BLaER1 treated with 17β-estradiol and CSF1 and Interleukin-3, amounts not matched to agents 10 nM and 100 nM (cell line): ENCODE data around the gene PARP14.
"Not testable (repeated sequence)": the region's sequence is repeated elsewhere in the genome, so short reads cannot be mapped to it uniquely, and the experiment has no call there.

ENCODE experiments used
- H3K27ac ChIP-seq, 11 experiments: shearing (Covaris generic); formaldehyde crosslinking; 2 replicates each; pipeline ENCODE4 v1.8.1; 2022
- H3K27me3 ChIP-seq, 11 experiments: shearing (Covaris generic); formaldehyde crosslinking; 2 replicates each; pipeline ENCODE4 v1.8.1; 2022
- H3K36me3 ChIP-seq, 11 experiments: shearing (Covaris generic); formaldehyde crosslinking; 2 replicates each; pipeline ENCODE4 v1.8.1; 2022
- H3K4me1 ChIP-seq, 10 experiments: shearing (Covaris generic); formaldehyde crosslinking; 2 replicates each; pipeline ENCODE4 v1.8.1; 2022
- H3K4me2 ChIP-seq, 11 experiments: shearing (Covaris generic); formaldehyde crosslinking; 2 replicates each; pipeline ENCODE4 v1.8.1; 2022
- H3K4me3 ChIP-seq, 10 experiments: shearing (Covaris generic); formaldehyde crosslinking; 2 replicates each; pipeline ENCODE4 v1.8.1; 2022
- H3K9ac ChIP-seq, 11 experiments: shearing (Covaris generic); formaldehyde crosslinking; 2 replicates each; pipeline ENCODE4 v1.8.1; 2022
- H3K9me3 ChIP-seq, 11 experiments: shearing (Covaris generic); formaldehyde crosslinking; replicated peaks in 1 of 11; 2 replicates each; pipeline ENCODE4 v1.8.1; 2022
- H4K20me1 ChIP-seq, 11 experiments: shearing (Covaris generic); formaldehyde crosslinking; 2 replicates each; pipeline ENCODE4 v1.8.1; 2022
- Cebpa-rat ChIP-seq, 11 experiments: shearing (Covaris generic); IDR thresholded peaks; 2 replicates each; pipeline ENCODE4 v1.8.1; 2022

PARP14 gene

DNA sequence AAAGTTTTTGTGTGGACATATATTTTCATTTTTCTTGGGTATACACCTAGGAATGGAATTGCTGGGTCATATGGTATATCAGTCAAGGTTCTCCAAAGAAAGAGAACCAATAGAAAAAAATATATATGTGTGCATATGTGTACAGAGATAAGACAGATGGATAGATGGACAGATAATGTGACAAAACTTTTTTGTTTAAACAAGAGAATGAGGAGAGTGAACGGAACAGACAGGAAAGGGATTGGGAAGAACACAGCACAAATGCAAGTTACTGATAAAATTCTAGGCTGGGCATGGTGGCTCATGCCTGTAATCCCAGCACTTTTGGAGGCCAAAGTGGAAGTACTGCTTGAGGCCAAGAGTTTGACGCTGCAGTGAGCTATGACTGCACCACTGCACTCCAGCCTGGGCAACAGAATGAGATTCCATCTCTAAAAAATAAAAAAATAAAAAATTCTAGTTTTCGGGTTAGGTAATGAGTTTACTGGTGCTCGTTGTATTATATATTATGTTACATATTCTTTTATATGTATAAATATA lies 63.0 kb downstream of the PARP14 start:
- H3K9ac ChIP-seq, result no peak overlapping the region
- no peak overlapping the region for H3K27ac ChIP-seq
- H3K9me3 ChIP-seq, result peaks cover 19 to 49% (median 40%) of the 10 kb centered on the region in 11 experiments
- peaks cover 44 to 80% (median 55%) of the 10 kb centered on the region in 11 experiments for H3K36me3 ChIP-seq
- H4K20me1 ChIP-seq, result no peaks in the 10 kb centered on the region
- H3K4me1 ChIP-seq, result no peaks in the 10 kb centered on the region; a peak in 1 of 20 replicates
- no peak for TF ChIP-seq Cebpa-rat (IDR thresholded peaks at IDR 0.05)
- no peak overlapping the region for H3K4me3 ChIP-seq
- no peaks in the 10 kb centered on the region for H3K27me3 ChIP-seq
- H3K4me2 ChIP-seq, result no peak overlapping the region

DNA sequence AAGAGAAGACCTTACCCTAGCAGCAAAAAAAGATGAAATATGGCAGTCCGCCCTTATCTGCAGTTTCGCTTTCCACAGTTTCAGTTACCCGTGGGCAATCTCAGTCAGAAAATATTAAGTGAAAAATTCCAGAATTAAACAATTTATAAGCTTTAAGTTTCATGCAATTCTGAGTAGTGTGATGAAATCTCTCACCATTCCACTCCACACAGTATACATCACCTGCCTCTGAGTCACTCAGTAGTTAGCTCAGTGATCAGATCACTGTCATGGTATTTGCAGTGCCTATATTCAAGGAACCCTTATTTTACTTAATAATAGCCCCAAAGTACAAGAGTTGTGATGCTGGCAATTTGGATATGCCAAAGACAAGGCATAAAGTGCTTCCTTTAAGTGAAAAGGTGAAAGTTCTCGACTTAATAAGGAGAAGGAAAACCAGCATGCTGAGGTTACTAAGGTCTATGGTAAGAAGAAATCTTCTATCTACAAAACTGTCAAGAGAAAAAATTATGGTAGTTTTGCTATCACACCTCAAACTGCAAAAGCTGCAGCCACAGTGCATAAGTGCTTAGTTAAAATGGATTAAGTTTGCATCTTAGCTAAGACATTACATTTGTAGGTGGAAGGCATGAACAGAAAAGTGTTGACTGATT lies 64.9 kb downstream of the PARP14 start:
- Histone ChIP-seq H3K9ac (no peak overlapping the region), H3K4me1 (no peaks in the 10 kb centered on the region; a peak in 1 of 20 replicates), H3K4me3 (no peak overlapping the region), H3K4me2 (no peak overlapping the region), H3K9me3 (peaks cover 20 to 49% (median 40%) of the 10 kb centered on the region in 11 experiments), H3K36me3 (peaks cover 35 to 74% (median 49%) of the 10 kb centered on the region in 11 experiments), H3K27me3 (no peaks in the 10 kb centered on the region), H4K20me1 (no peaks in the 10 kb centered on the region), H3K27ac (no peak overlapping the region)
- no peak for TF ChIP-seq Cebpa-rat (IDR thresholded peaks at IDR 0.05)

- H4K20me1 ChIP-seq, H3K27me3 ChIP-seq, H3K4me1 ChIP-seq, H3K9ac ChIP-seq, H3K27ac ChIP-seq, H3K4me2 ChIP-seq, H3K4me3 ChIP-seq: not testable (repeated sequence)
- H3K9me3 ChIP-seq, result peaks cover 18 to 47% (median 37%) of the 10 kb centered on the region in 11 experiments
- H3K36me3 ChIP-seq, result peaks cover 34 to 80% (median 52%) of the 10 kb centered on the region in 11 experiments
These were observed 66.7 kb downstream of the PARP14 start for GRCh38 chr3:122747295-122747694.

GRCh38 chr3:122748347-122748746 lies 67.7 kb downstream of the PARP14 start:
- Histone ChIP-seq H3K4me1 (no peaks in the 10 kb centered on the region; a peak in 1 of 20 replicates), H3K9me3 (peaks cover 7 to 36% (median 27%) of the 10 kb centered on the region in 11 experiments; a peak in 21 of 22 replicates), H3K27me3 (no peaks in the 10 kb centered on the region), H4K20me1 (no peaks in the 10 kb centered on the region), H3K36me3 (peaks cover 25 to 80% (median 42%) of the 10 kb centered on the region in 11 experiments), H3K9ac (no peak overlapping the region), H3K4me3 (no peak overlapping the region), H3K27ac (no peak overlapping the region), H3K4me2 (no peak overlapping the region)
- TF ChIP-seq Cebpa-rat (IDR thresholded peaks at IDR 0.05), result no peak

DNA sequence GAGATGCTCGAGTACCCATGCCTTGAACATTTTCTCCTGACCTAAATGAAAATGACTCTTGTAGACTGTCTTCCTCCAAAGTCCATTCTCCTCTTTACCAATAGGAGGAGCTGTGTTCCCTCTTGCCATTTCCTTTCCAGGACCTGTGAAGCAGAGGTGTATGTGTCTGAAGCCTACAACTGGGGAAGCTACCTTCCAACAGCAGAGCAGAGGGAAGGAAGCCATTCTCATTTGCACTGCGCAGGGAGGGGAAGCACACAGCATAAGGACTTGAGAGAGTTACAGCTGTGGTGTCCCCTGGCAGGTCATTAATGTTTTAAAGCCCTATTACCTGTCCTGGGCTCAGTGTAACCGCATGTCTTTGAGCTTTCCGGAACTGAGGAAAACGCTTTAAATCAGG lies 74.3 kb downstream of the PARP14 start:
- no peak overlapping the region for H3K4me3 ChIP-seq
- H3K27me3 ChIP-seq, result no peaks in the 10 kb centered on the region
- no peak overlapping the region for H3K4me2 ChIP-seq
- peaks cover 0 to 11% (median 0%) of the 10 kb centered on the region in 11 experiments; a peak in 1 of 22 replicates for H3K9me3 ChIP-seq
- no peak overlapping the region for H3K9ac ChIP-seq
- H4K20me1 ChIP-seq, result no peaks in the 10 kb centered on the region
- peaks cover 30 to 73% (median 42%) of the 10 kb centered on the region in 11 experiments for H3K36me3 ChIP-seq
- H3K27ac ChIP-seq, result no peak overlapping the region
- peaks cover 0 to 31% (median 14%) of the 10 kb centered on the region in 10 experiments; a peak in 13 of 20 replicates for H3K4me1 ChIP-seq
- no peak for TF ChIP-seq Cebpa-rat (IDR thresholded peaks at IDR 0.05)

GRCh38 chr3:122755491-122755890 lies 74.9 kb downstream of the PARP14 start:
- Histone ChIP-seq H3K36me3 (peaks cover 31 to 72% (median 41%) of the 10 kb centered on the region in 11 experiments), H3K9ac (no peak overlapping the region), H3K9me3 (peaks cover 0 to 11% (median 0%) of the 10 kb centered on the region in 11 experiments; a peak in 1 of 22 replicates), H3K27me3 (no peaks in the 10 kb centered on the region), H3K4me1 (peaks cover 0 to 36% (median 14%) of the 10 kb centered on the region in 10 experiments; a peak in 13 of 20 replicates), H3K27ac (no peak overlapping the region), H3K4me2 (no peak overlapping the region), H4K20me1 (no peaks in the 10 kb centered on the region), H3K4me3 (no peak overlapping the region)
- no peak for TF ChIP-seq Cebpa-rat (IDR thresholded peaks at IDR 0.05)

DNA sequence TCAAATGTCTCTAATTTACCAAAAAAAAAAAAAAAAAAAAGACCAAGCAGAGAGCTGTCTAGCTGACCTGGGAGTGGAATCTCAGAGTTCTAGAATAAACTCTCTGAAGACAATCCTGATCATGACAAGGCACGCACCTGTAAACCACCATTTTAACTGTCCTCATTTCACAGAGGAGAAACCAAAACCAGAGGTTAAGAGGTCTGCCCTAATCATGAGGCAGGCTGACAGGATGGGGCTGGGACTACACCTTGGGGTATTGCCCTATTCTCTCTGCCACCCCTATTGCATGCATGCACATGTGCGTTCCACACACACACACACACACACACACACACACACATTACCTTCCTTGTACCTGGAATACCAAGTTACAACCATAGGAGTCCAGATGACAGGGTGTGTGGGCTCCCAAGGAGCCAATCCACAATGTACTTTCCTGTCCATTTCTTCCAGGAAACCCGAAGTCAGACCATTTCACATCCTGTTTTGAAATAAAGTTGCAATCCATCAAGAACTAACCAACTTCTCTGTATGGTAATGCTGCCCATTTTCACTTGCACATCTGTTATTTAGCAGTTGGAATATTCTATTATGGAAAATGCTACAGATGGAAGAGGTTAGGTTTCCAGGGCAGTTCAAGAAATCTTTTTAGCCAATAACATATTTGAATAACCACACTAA lies 78.4 kb downstream of the PARP14 start:
- no peaks in the 10 kb centered on the region for H4K20me1 ChIP-seq
- H3K36me3 ChIP-seq, result peaks cover 20 to 51% (median 27%) of the 10 kb centered on the region in 11 experiments
- H3K4me2 ChIP-seq, result peak overlapping the region in 8 of 11 experiments; percentile 4 to 86 (median 55); a peak in 13 of 22 replicates
- H3K4me3 ChIP-seq, result no peak overlapping the region
- H3K4me1 ChIP-seq, result peaks cover 5 to 63% (median 25%) of the 10 kb centered on the region in 10 experiments; a peak in 17 of 20 replicates
- H3K27ac ChIP-seq, result peak overlapping the region in 6 of 11 experiments; percentile 26 to 61 (median 50); a peak in 12 of 22 replicates
- no peak for TF ChIP-seq Cebpa-rat (IDR thresholded peaks at IDR 0.05)
- H3K9ac ChIP-seq, result no peak overlapping the region
- H3K9me3 ChIP-seq, result peaks cover 0 to 9% (median 0%) of the 10 kb centered on the region in 11 experiments; a peak in 1 of 22 replicates
- no peaks in the 10 kb centered on the region for H3K27me3 ChIP-seq

GRCh38 chr3:122760453-122761271 lies 80.0 kb downstream of the PARP14 start:
- Histone ChIP-seq H3K9me3 (0 out of 22 replicates have a peak, but pooled peaks cover 0 to 3% (median 0%) of the 10 kb centered on the region in 11 experiments), H3K4me2 (peak overlapping the region in 3 of 11 experiments; percentile 73 to 86 (median 85); a peak in 6 of 22 replicates), H3K27ac (peak overlapping the region in 4 of 11 experiments; percentile 47 to 71 (median 58); a peak in 6 of 22 replicates), H4K20me1 (no peaks in the 10 kb centered on the region), H3K27me3 (no peaks in the 10 kb centered on the region), H3K36me3 (peaks cover 4 to 40% (median 13%) of the 10 kb centered on the region in 11 experiments; a peak in 9 of 22 replicates), H3K4me1 (peaks cover 5 to 70% (median 25%) of the 10 kb centered on the region in 10 experiments; a peak in 17 of 20 replicates), H3K4me3 (no peak overlapping the region), H3K9ac (peak overlapping the region in 1 of 11 experiments; percentile 23; a peak in 1 of 22 replicates)
- TF ChIP-seq Cebpa-rat (IDR thresholded peaks at IDR 0.05), result no peak
